Neural cell (in vitro differentiated cells): ENCODE results near the gene CHST13.

Source experiments
- EP300 ChIP-seq: fragments of 450-650 bp; conservative IDR thresholded peaks from 2 replicates; pipeline ENCODE4 v1.6.1; 2014; ENCODE audit warnings: antibody characterized with exemption, mild to moderate bottlenecking, moderate library complexity; ENCODE audit not compliant: poor library complexity, severe bottlenecking
- EZH2 ChIP-seq: fragments of 200-600, 300-800 bp; shearing (Covaris generic), sonication (generic); IDR thresholded peaks from 2 replicates; pipeline ENCODE4 v1.6.1; 2014; ENCODE audit warnings: antibody characterized with exemption, low read length, borderline replicate concordance, mild to moderate bottlenecking; ENCODE audit not compliant: insufficient read depth, poor library complexity, severe bottlenecking
- MXI1 ChIP-seq: fragments of 450-650 bp; conservative IDR thresholded peaks from 2 replicates; pipeline ENCODE4 v1.6.1; 2014; ENCODE audit warnings: antibody characterized with exemption, mild to moderate bottlenecking; ENCODE audit not compliant: poor library complexity, severe bottlenecking
- POLR2AphosphoS5 ChIP-seq: IDR thresholded peaks from 2 replicates; pipeline ENCODE4 v1.6.1; 2012
- RAD21 ChIP-seq: fragments of 450-650 bp; conservative IDR thresholded peaks from 2 replicates; pipeline ENCODE4 v1.6.1; 2014; ENCODE audit warnings: antibody characterized with exemption, mild to moderate bottlenecking, moderate library complexity
- SMC3 ChIP-seq: fragments of 450-650 bp; conservative IDR thresholded peaks from 2 replicates; pipeline ENCODE4 v1.6.1; 2014; ENCODE audit warnings: antibody characterized with exemption, mild to moderate bottlenecking, moderate library complexity; ENCODE audit not compliant: poor library complexity
- TAF1 ChIP-seq: IDR thresholded peaks from 2 replicates; pipeline ENCODE4 v1.6.1; 2012; ENCODE audit warnings: low read depth
- TF ChIP-seq, protein P1 (sequence below): fragments of 450-650 bp; IDR thresholded peaks from 2 replicates; pipeline ENCODE4 v1.5.1; 2014; ENCODE audit warnings: antibody characterized with exemption, mild to moderate bottlenecking, moderate library complexity; ENCODE audit not compliant: poor library complexity, severe bottlenecking
- TF ChIP-seq, protein P2 (sequence below): IDR thresholded peaks from 2 replicates; pipeline ENCODE4 v1.6.1; 2012; ENCODE audit warnings: borderline replicate concordance

- no peak for TF ChIP-seq POLR2AphosphoS5
- TF ChIP-seq RAD21 = no peak
- no peak for TF ChIP-seq EP300
- TF ChIP-seq, protein P1, sequence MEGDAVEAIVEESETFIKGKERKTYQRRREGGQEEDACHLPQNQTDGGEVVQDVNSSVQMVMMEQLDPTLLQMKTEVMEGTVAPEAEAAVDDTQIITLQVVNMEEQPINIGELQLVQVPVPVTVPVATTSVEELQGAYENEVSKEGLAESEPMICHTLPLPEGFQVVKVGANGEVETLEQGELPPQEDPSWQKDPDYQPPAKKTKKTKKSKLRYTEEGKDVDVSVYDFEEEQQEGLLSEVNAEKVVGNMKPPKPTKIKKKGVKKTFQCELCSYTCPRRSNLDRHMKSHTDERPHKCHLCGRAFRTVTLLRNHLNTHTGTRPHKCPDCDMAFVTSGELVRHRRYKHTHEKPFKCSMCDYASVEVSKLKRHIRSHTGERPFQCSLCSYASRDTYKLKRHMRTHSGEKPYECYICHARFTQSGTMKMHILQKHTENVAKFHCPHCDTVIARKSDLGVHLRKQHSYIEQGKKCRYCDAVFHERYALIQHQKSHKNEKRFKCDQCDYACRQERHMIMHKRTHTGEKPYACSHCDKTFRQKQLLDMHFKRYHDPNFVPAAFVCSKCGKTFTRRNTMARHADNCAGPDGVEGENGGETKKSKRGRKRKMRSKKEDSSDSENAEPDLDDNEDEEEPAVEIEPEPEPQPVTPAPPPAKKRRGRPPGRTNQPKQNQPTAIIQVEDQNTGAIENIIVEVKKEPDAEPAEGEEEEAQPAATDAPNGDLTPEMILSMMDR = no peak
- TF ChIP-seq, protein P2, sequence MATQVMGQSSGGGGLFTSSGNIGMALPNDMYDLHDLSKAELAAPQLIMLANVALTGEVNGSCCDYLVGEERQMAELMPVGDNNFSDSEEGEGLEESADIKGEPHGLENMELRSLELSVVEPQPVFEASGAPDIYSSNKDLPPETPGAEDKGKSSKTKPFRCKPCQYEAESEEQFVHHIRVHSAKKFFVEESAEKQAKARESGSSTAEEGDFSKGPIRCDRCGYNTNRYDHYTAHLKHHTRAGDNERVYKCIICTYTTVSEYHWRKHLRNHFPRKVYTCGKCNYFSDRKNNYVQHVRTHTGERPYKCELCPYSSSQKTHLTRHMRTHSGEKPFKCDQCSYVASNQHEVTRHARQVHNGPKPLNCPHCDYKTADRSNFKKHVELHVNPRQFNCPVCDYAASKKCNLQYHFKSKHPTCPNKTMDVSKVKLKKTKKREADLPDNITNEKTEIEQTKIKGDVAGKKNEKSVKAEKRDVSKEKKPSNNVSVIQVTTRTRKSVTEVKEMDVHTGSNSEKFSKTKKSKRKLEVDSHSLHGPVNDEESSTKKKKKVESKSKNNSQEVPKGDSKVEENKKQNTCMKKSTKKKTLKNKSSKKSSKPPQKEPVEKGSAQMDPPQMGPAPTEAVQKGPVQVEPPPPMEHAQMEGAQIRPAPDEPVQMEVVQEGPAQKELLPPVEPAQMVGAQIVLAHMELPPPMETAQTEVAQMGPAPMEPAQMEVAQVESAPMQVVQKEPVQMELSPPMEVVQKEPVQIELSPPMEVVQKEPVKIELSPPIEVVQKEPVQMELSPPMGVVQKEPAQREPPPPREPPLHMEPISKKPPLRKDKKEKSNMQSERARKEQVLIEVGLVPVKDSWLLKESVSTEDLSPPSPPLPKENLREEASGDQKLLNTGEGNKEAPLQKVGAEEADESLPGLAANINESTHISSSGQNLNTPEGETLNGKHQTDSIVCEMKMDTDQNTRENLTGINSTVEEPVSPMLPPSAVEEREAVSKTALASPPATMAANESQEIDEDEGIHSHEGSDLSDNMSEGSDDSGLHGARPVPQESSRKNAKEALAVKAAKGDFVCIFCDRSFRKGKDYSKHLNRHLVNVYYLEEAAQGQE = no peak
- no peak for TF ChIP-seq TAF1
- no peak for TF ChIP-seq EZH2
- TF ChIP-seq SMC3 = no peak
- no peak for TF ChIP-seq MXI1
Measured at GRCh38 chr3:126488185-126488584, 35.8 kb upstream of the CHST13 start.
